ENCODE results near the gene U2AF1.
"Not testable (repeated sequence)": the region's sequence is repeated elsewhere in the genome, so short reads cannot be mapped to it uniquely, and the experiment has no call there.

Gene U2AF1

DNA sequence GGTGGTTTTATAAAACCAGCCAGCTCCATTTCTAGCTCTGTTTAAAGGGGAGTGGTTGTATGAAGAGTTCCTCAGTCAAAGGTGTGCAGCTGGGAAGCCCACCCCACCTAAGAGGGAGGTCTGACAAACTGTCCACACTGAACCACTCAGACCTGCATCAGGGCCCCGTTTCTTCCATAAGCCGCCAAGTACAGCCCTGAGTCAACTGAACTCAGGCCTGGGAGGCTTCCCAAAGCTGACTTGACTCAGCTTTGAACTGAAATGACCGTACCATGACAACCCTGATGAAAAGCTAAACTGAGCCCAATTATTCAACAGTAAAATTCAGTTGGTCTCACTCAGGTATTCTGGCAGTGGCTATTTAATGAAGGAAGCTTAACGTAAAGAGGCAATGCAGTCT is 5.1 kb downstream of the U2AF1 start:
- DNase-seq (ENCODE audit: low spot score in 2 of 2); H3K4me3 ChIP-seq; H3K27me3 ChIP-seq (ENCODE audit: low read depth); H3K4me1 ChIP-seq; in situ Hi-C loops (cut with MboI; ENCODE audit: low sequenced_read_pairs); H3K9me3 ChIP-seq; H3K36me3 ChIP-seq (replicated peaks): not testable (repeated sequence)

DNA sequence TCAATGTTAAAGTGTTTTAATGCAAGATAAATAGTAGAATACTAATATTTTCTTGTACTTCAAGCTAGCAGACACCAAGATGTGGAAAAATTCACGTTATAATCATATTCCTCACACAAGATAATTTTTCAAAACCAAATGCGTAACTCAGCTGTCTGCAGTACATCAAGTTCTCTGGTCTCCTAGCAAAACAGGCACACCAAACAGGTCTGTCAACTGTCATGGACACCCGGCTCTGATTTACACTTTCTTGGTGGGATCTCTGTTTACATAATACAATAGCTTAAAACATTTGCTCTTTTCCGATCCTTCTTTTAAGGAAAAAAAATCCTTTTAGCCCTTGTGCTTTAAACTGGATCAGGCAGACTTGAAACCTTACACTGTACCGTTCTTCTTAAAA is 5.7 kb downstream of the U2AF1 start:
- DNase-seq (ENCODE audit: low spot score in 2 of 2); H3K27me3 ChIP-seq (ENCODE audit: low read depth); H3K4me1 ChIP-seq; in situ Hi-C loops (cut with MboI; ENCODE audit: low sequenced_read_pairs); H3K4me3 ChIP-seq; H3K9me3 ChIP-seq; H3K36me3 ChIP-seq (replicated peaks): not testable (repeated sequence)

DNA sequence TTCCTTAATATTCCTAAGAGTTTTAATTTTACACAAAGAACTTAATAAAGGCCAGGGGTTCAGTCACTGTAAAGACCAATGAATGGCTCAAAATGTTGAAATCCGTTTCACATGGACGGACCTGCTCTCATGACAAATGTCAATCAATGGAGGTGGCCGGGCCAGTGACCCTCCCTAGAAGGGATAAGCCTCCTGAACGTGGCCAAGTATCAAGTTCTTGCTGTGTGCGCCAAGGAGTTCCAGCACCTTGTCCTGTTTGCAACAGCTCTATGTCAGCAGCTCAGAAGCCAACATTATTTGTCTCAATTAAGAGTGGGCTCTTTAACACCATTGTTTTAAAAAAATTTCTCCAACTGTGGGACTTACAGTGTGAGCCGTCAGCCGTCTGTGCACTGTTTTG is 6.4 kb downstream of the U2AF1 start:
- H3K4me1 ChIP-seq; H3K9me3 ChIP-seq; in situ Hi-C loops (cut with MboI; ENCODE audit: low sequenced_read_pairs); H3K27me3 ChIP-seq (ENCODE audit: low read depth); DNase-seq (ENCODE audit: low spot score in 2 of 2); H3K4me3 ChIP-seq; H3K36me3 ChIP-seq (replicated peaks): not testable (repeated sequence)

DNA sequence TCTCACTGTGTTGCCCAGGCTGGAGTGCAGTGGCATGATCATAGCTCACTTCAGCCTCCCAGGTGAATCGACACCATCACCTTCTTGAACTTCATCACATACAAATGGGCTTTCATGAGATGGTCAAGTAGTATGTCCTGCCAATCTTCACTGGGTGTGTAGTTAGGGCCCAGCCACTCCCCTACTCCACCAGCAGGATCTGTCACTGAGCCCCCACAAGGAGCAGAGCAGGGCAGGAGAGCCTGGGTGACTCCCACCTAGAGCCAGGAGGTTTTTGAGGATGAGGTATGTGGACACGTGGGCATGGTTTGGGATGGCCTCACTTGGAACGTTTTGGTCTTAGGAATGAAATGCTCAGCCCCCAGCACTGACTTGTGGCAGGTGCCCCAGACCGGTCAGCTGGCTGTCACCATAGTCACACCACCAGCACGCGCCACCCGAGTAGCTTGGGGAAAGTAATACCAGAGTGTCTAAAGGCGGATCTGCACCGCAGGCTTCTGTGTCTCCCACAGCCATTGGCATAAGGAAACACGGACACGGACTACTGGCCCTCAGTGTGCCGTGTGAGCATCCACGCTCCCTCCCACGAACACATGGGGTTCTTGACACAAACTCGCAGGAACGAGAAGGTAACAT is 15.3 kb downstream of the U2AF1 start:
- H3K4me1 ChIP-seq; H3K4me3 ChIP-seq; H3K27me3 ChIP-seq (ENCODE audit: low read depth); in situ Hi-C loops (cut with MboI; ENCODE audit: low sequenced_read_pairs); H3K36me3 ChIP-seq (replicated peaks); H3K9me3 ChIP-seq; DNase-seq (ENCODE audit: low spot score in 2 of 2): not testable (repeated sequence)

DNA sequence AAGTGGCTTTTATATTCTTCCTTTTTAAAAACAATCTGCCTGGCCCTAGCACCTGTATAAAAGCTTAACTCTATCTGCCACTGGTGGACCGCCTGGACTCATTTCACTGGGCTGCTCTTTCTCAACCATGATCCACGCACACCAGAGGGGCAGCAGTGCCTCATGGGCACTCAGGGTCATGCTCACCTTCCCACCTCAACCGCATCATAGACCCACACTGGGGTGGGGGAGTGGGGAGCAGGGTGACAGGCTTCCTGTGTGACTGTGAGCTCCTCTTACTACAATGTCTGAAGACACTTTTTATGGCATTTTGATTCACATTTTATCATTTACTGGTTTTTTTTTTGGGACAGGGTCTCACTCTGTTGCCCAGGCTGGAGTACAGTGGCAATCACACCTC is 16.4 kb downstream of the U2AF1 start:
- DNase-seq (ENCODE audit: low spot score in 2 of 2); H3K4me3 ChIP-seq; H3K4me1 ChIP-seq; H3K9me3 ChIP-seq; H3K36me3 ChIP-seq (replicated peaks); H3K27me3 ChIP-seq (ENCODE audit: low read depth); in situ Hi-C loops (cut with MboI; ENCODE audit: low sequenced_read_pairs): not testable (repeated sequence)

DNA sequence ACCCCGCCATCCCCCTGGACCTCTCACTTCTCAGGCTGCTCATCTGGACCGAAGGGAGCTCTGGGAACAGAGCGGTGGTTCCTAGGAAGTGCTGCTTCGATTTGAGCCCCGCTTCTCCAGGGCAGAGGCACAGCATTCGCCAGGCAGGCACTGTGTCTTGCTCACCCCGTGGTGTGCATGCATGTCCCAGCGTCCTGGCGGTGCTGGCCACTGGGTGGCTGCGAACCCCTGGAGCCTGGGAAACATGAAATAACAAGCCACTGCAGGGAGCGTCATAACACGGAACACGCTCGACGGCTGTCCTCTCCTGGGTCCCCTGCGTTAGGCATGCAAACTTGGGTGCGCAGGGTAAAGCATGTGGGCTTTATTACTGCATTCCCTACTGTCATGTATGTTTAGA is 17.9 kb downstream of the U2AF1 start:
- DNase-seq (ENCODE audit: low spot score in 2 of 2); in situ Hi-C loops (cut with MboI; ENCODE audit: low sequenced_read_pairs): not testable (repeated sequence)

DNA sequence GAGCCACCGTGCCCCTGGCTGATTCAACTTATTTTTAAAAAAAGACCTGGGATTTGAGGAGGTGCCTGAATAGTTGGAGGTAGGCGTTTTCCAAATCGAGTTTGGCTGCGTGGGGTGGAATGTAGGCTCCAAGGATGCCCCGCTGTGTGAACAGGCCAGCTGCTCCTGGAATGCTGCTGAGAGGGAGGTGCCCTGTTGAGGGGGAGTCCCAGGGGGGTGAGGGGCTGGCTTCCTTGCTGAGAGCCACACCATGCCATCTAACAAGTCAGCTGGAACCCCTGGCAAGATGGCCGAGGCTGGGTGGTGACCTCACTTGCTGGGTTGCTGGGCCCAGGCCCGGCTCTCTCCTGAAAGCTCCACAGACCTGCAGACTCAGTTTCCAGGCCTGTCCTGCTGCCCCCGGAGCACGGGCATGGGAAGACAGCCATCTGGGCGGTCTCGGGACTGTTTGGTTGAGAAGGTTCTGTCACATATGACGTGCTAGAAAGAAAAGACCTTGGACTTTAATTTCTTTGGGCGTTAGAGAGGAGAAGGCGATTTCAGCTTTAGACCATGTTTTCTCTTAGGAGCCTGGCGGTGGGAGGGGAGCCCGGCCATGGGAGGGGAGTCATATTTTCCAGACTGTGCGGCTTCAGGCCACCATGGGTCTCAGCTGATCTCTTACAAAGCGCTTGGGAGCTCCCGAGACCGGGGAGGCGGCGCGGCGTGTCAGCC is 24.6 kb downstream of the U2AF1 start:
- H3K4me1 ChIP-seq; DNase-seq (ENCODE audit: low spot score in 2 of 2); H3K4me3 ChIP-seq; H3K36me3 ChIP-seq (replicated peaks); H3K9me3 ChIP-seq; in situ Hi-C loops (cut with MboI; ENCODE audit: low sequenced_read_pairs); H3K27me3 ChIP-seq (ENCODE audit: low read depth): not testable (repeated sequence)

More for the DNA sequence above, 17.9 kb downstream of the U2AF1 start:
- H3K27me3 ChIP-seq (ENCODE audit: low read depth); H3K36me3 ChIP-seq (replicated peaks); H3K9me3 ChIP-seq; H3K4me3 ChIP-seq; H3K4me1 ChIP-seq: not testable (repeated sequence)

DNA sequence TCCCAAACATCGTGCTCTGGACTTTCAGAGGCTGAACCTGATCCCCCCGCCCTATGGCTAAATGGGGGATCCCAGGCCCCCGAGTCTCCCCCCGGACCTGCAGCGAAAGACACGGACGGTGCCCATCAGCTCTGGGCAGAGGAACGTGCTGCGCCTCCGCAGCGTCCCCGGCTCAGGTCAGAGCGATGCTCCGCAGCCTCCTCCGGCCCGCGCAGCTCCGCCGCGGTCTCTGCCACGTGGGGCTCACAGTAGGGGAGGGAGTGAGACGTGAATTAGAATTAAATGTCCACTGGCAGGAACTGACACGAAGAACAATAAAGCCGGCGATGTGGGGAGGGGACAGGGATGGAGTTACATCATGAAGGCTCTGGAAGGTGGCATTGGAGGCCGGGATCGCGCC is 30.7 kb downstream of the U2AF1 start:
- DNase-seq (ENCODE audit: low spot score in 2 of 2): peak in 1 of 2 experiments; percentile 9
- H3K27me3 ChIP-seq (ENCODE audit: low read depth); H3K36me3 ChIP-seq (replicated peaks); in situ Hi-C loops (cut with MboI; ENCODE audit: low sequenced_read_pairs); H3K9me3 ChIP-seq; H3K4me3 ChIP-seq; H3K4me1 ChIP-seq: not testable (repeated sequence)

DNA sequence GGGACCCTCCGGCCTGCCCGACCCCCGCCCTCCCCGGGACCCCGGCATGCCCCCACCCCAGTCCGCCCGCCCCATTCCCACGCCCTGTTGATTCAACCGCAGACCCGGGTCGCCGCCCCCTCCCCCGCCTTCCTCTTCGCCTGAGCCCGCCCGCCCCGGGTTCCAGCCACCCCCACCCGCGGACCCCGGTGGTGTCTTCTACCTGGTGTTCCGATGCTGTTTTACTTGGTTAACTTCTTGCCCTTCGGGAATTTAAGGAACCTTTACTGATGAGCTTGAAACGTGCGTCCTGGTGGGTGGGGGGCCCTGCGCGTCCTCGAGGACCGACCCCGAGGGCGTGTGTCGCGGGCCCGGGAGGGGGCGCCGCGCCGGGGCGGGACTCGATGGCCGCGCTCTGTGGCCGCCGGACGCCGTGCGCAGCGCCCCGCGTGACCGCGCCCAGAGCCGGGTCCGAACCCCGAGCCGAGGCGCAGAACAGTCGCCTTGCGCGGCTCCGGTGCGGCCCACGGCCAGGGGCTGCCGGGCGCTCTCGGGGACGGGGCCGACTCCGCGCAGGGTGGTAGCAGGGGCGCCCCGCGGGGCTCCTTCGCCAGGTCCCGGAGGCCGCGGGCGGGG is 31.2 kb downstream of the U2AF1 start:
- DNase-seq (ENCODE audit: low spot score in 2 of 2); H3K4me3 ChIP-seq; in situ Hi-C loops (cut with MboI; ENCODE audit: low sequenced_read_pairs); H3K27me3 ChIP-seq (ENCODE audit: low read depth); H3K36me3 ChIP-seq (replicated peaks); H3K4me1 ChIP-seq; H3K9me3 ChIP-seq: not testable (repeated sequence)

DNA sequence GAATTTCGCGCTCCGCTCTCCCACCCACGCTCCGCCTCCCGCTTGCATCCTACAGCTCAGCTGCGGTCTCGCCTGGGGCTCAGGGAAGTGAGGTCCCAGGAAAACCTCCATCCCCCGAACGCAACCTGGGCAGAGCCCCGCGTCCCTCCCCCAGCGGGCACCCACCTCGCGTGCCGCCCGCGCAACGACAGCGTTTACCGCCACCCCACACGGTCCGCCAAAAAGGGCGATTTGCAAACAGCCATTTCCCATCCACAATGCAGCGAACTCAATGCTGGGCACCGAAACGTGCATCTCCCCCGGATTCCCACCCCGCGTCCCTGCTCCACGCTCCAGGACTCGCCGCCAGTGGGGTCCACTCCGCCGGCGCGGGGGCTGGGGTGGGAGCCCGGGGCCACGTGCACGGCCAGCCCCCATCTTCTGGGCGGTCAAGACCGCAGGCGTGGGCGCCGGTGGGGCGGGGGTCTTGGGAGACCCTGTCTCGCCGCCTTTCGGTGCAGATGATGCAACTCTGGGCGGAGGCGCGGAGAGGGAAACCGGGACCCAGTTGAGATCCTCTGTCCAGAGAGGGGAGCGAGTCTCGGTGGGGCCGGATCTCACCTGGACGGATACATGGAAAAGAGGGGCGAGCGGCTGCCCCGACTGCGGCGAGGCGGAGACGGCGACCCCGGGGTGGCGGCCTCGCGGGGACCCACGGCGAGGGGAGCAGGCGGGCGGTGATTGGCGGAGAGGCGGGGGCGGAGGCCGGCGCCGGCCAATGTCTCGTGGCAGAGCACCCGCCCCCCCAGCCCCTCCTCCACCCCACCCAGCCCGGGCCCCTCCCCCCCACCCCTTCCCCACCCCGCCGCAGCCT is 32.0 kb downstream of the U2AF1 start, which contains the start of gene CBS:
TSS of gene CBS (minus strand) at position 666 of the 853 bp plus-strand sequence. CDS start 3,642 bp downstream, outside the sequence.
- H3K36me3 ChIP-seq (replicated peaks); DNase-seq (ENCODE audit: low spot score in 2 of 2); H3K4me1 ChIP-seq; in situ Hi-C loops (cut with MboI; ENCODE audit: low sequenced_read_pairs); H3K27me3 ChIP-seq (ENCODE audit: low read depth); H3K4me3 ChIP-seq; H3K9me3 ChIP-seq: not testable (repeated sequence)

DNA sequence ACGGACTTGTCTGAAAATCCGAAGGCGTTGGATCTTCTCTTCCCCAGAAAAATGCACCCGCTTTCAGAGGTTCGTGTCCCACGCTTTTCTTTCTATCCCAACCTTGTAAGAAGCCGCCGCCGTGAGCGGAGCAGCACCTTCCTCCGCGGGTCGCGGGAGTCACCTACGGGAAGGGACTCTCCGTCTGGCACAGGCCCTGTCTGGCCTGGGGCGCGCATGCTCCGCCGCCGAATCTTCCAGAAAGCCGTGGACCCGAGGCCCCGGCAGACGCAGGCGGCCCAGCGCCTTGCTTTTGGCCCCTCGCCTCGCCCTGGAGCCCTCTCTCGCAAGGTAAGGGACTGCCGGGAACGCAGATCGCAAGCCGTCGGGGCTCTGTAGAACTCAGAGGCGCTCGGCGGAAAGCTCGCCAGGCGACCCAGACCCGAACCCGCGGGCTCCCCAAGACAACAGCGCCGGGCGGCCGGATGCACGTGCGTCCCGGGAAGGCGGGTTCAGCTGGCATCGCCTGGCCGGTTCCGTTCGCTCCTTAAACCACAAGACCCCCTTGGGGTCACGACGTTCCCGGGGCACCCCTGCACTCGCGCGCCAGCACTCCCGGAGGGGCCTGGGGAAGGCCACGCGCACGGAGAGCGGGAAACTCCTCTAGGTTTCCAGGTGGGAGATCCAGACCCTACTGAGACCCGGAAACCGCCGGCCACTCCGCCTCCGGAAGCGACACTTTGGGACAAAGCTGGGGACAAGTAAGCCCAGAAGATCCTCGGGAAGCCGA is 32.8 kb downstream of the U2AF1 start:
- in situ Hi-C loops (cut with MboI; ENCODE audit: low sequenced_read_pairs); H3K4me1 ChIP-seq; DNase-seq (ENCODE audit: low spot score in 2 of 2); H3K4me3 ChIP-seq; H3K36me3 ChIP-seq (replicated peaks); H3K27me3 ChIP-seq (ENCODE audit: low read depth); H3K9me3 ChIP-seq: not testable (repeated sequence)

DNA sequence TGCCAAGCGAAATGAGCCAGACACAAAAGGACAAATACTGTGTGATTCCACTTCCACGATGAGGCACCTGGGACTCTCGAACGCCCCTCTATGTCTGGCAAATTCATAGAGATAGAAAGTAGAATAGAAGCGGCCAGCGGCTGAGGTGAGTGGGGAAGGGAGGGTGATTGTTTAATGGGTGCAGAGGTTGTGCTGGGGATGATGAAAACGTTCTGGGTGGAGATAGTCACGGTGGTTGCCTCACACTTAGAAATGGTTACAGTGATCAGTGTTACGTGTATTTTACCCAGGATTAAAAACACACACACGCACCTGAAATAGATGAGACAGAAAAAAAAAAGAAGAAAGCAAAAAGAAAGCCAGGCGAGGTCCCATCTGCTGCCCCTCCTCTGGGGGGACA is 34.6 kb downstream of the U2AF1 start:
- H3K9me3 ChIP-seq; H3K4me1 ChIP-seq; H3K36me3 ChIP-seq (replicated peaks); DNase-seq (ENCODE audit: low spot score in 2 of 2); in situ Hi-C loops (cut with MboI; ENCODE audit: low sequenced_read_pairs); H3K4me3 ChIP-seq; H3K27me3 ChIP-seq (ENCODE audit: low read depth): not testable (repeated sequence)

DNA sequence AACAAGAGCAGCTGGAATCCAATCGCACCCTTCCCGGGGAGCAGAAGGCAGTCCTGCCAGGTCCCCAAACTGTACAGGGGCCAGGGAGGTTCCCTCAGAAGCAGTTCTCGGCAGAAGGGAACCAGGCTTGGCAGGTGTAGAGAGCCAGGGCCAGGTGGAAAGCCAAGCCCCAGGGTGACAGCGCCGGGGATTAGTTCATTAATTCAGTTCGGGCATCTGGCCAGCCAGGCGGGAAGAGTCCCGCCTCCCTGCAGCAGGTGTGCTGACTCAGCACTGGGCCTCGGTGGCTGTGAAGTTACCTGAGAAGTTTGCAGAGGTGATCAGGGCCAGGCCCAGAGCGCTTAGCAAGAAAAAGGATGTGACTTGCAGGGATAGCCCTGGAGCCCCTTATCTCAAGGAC is 37.7 kb downstream of the U2AF1 start:
- H3K9me3 ChIP-seq; H3K36me3 ChIP-seq (replicated peaks); DNase-seq (ENCODE audit: low spot score in 2 of 2); in situ Hi-C loops (cut with MboI; ENCODE audit: low sequenced_read_pairs); H3K4me1 ChIP-seq; H3K27me3 ChIP-seq (ENCODE audit: low read depth); H3K4me3 ChIP-seq: not testable (repeated sequence)

All from HAP-1 (cell line).